GM23338 (cell line): ENCODE data around the gene VPREB3. TPM values are rescaled to one million over a fixed set of nuclear protein-coding genes. Genes with fewer than 3 reads are reported as not detected.

Experiments
- ATAC-seq: fragments of 200-7000 bp; cut with Tn5 transposase; 3 replicates; pipeline ENCODE4 v1.9.1; 2020
- DNase-seq: peaks from one replicate; pipeline ENCODE4 v3.0.0-alpha.2; 2015; ENCODE audit warnings: low spot score
- H2AFZ ChIP-seq: fragments of 200-600 bp; sonication (generic); 2 replicates; pipeline ENCODE4 v1.8.0; 2016; ENCODE audit warnings: antibody characterized with exemption, mild to moderate bottlenecking, moderate library complexity
- H3F3A ChIP-seq: fragments of 200-600 bp; sonication (generic); replicated peaks from 2 replicates; pipeline ENCODE4 v1.8.0; 2017; ENCODE audit warnings: antibody characterized with exemption, mixed run types, low read depth
- H3K27ac ChIP-seq: fragments of 200-600 bp; sonication (generic); 2 replicates; pipeline ENCODE4 v1.6.1; 2016; ENCODE audit warnings: low read depth
- H3K27me3 ChIP-seq: fragments of 200-600 bp; sonication (generic); 2 replicates; pipeline ENCODE4 v1.8.0; 2016; ENCODE audit warnings: mild to moderate bottlenecking, mixed run types, moderate library complexity; ENCODE audit not compliant: insufficient read depth
- H3K36me3 ChIP-seq: fragments of 200-600 bp; sonication (generic); 2 replicates; pipeline ENCODE4 v1.8.0; 2016; ENCODE audit warnings: mild to moderate bottlenecking; ENCODE audit not compliant: insufficient read depth
- H3K4me1 ChIP-seq: fragments of 200-600 bp; sonication (generic); 2 replicates; pipeline ENCODE4 v1.8.0; 2016; ENCODE audit warnings: mild to moderate bottlenecking, moderate library complexity; ENCODE audit not compliant: insufficient read depth
- H3K4me2 ChIP-seq: fragments of 200-600 bp; sonication (generic); 2 replicates; pipeline ENCODE4 v1.7.1; 2017; ENCODE audit warnings: mixed run types
- H3K4me3 ChIP-seq: fragments of 200-600 bp; sonication (generic); 2 replicates; pipeline ENCODE4 v1.6.1; 2016; ENCODE audit warnings: mixed run types
- H3K79me2 ChIP-seq: fragments of 200-600 bp; sonication (generic); replicated peaks from 2 replicates; pipeline ENCODE4 v1.8.0; 2017; ENCODE audit warnings: mild to moderate bottlenecking; ENCODE audit not compliant: insufficient read depth
- H3K9me2 ChIP-seq: fragments of 200-600 bp; sonication (generic); 2 replicates; pipeline ENCODE4 v1.8.0; 2017; ENCODE audit not compliant: insufficient read depth
- H4K20me1 ChIP-seq: fragments of 200-600 bp; sonication (generic); replicated peaks from 2 replicates; pipeline ENCODE4 v1.8.0; 2017; ENCODE audit warnings: mild to moderate bottlenecking; ENCODE audit not compliant: insufficient read depth
- H3K27ac Mint-ChIP-seq: 2 replicates; pipeline ENCODE4 v1.8.0; 2020; ENCODE audit warnings: inconsistent platforms, mild to moderate bottlenecking, moderate library complexity, mixed read lengths
- H3K27me3 Mint-ChIP-seq: 3 replicates; pipeline ENCODE4 v1.8.0; 2022; ENCODE audit warnings: low read depth, mild to moderate bottlenecking, moderate library complexity, mixed read lengths, inconsistent platforms; ENCODE audit not compliant: insufficient read depth, poor library complexity
- H3K36me3 Mint-ChIP-seq: 3 replicates; pipeline ENCODE4 v1.8.0; 2021; ENCODE audit warnings: low read depth, mild to moderate bottlenecking, inconsistent platforms, moderate library complexity, mixed read lengths
- H3K4me1 Mint-ChIP-seq: 3 replicates; pipeline ENCODE4 v1.8.0; 2020; ENCODE audit warnings: mild to moderate bottlenecking, inconsistent platforms, mixed read lengths
- H3K4me3 Mint-ChIP-seq: 3 replicates; pipeline ENCODE4 v1.8.0; 2021; ENCODE audit warnings: moderate library complexity, mild to moderate bottlenecking, inconsistent platforms, mixed read lengths
- H3K9me3 Mint-ChIP-seq: 3 replicates; pipeline ENCODE4 v1.8.0; 2020; ENCODE audit warnings: moderate library complexity, mild to moderate bottlenecking, inconsistent platforms, mixed read lengths
- CREB1 ChIP-seq: fragments of 250-450 bp; sonication (Bioruptor Pico); IDR thresholded peaks from 2 replicates; pipeline ENCODE4 v1.5.0; 2020; ENCODE audit warnings: low read depth, mild to moderate bottlenecking, moderate library complexity
- EZH2 ChIP-seq: fragments of 200-600 bp; sonication (generic); IDR thresholded peaks from one replicate; pipeline ENCODE4 v1.8.0; 2017; ENCODE audit warnings: antibody characterized with exemption, mild to moderate bottlenecking, low read depth; ENCODE audit not compliant: unreplicated experiment
- EZH2phosphoT487 ChIP-seq: fragments of 200-600 bp; sonication (generic); IDR thresholded peaks from one replicate; pipeline ENCODE4 v1.8.1; 2018; ENCODE audit warnings: antibody characterized with exemption; ENCODE audit not compliant: unreplicated experiment
- NANOG ChIP-seq: IDR thresholded peaks from 2 replicates; pipeline ENCODE4 v1.6.1; 2016; ENCODE audit warnings: antibody characterized with exemption, borderline replicate concordance
- POLR2AphosphoS5 ChIP-seq: IDR thresholded peaks from 2 replicates; pipeline ENCODE4 v1.6.1; 2016; ENCODE audit warnings: antibody characterized with exemption, low read depth
- STAT1 ChIP-seq: IDR thresholded peaks from one replicate; pipeline ENCODE4 v1.6.1; 2016; ENCODE audit warnings: antibody characterized with exemption; ENCODE audit not compliant: unreplicated experiment
- polyA plus RNA-seq: library from polyadenylated mRNA; unstranded; fragments of >200 nt; fragmentation: Nextera tagmentation; extraction: Ambion mirVana; gene quantifications from 2 replicates; pipeline ENCODE4 v1.2.1, GENCODE V29; 2016
- total RNA-seq: library from RNA; depleted of rRNA; stranded (reverse); fragments of >200 nt; shearing (Covaris generic); gene quantifications from 2 replicates; pipeline ENCODE4 v1.2.3, GENCODE V29; 2014
- TF ChIP-seq, protein P1 (sequence below): IDR thresholded peaks from 2 replicates; pipeline ENCODE4 v1.6.1; 2016; ENCODE audit warnings: antibody characterized with exemption
- TF ChIP-seq, protein P2 (sequence below): IDR thresholded peaks from one replicate; pipeline ENCODE4 v1.6.1; 2018; ENCODE audit warnings: antibody characterized with exemption; ENCODE audit not compliant: unreplicated experiment
- TF ChIP-seq, protein P3 (sequence below): fragments of 250-450 bp; sonication (Bioruptor Pico); IDR thresholded peaks from 2 replicates; pipeline ENCODE4 v1.5.0; 2020; ENCODE audit warnings: mild to moderate bottlenecking, moderate library complexity

Gene VPREB3
- total and polyA plus RNA-seq, 2 experiments from 2014 or later = 1.1 TPM; not detected in 1

DNA sequence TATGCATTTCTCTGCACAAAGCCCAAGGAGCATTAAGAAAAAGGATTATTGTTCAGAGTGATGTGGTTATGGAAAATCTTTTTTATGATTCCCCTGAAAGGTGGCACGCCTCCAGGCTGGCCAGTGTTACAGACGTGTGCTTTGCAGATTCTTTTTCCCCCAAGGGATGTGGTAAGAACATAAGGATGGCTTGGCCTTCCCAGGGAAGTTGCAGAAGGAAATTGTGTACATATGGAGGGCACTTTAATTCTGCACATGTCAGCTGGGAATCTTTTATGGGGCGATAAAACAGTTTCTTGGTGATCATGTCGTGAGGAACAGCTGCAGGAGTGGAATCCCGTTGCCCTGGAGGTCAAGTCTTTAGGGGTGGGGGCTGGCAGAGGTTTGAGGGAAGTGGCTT, 42.2 kb upstream of the VPREB3 start:
- Mint-ChIP-seq H3K36me3 (peaks cover 90% of the 10 kb centered on the region), H3K27me3 (no peaks in the 10 kb centered on the region), H3K4me3 (no peak overlapping the region), H3K9me3 (no peaks in the 10 kb centered on the region; the same call in 2 of the 3 replicates), H3K27ac (no peak overlapping the region), H3K4me1 (no peaks in the 10 kb centered on the region)
- Histone ChIP-seq H3K27ac (no peak overlapping the region), H3F3A (0 out of 2 replicates have a peak, but pooled peaks cover 9% of the 10 kb centered on the region), H3K4me1 (no peaks in the 10 kb centered on the region), H3K36me3 (peaks cover 36% of the 10 kb centered on the region), H2AFZ (no peak overlapping the region), H3K79me2 (peaks cover 23% of the 10 kb centered on the region), H3K4me3 (no peak overlapping the region), H3K9me2 (no peaks in the 10 kb centered on the region), H4K20me1 (peaks cover 9% of the 10 kb centered on the region; the same call in 1 of the 2 replicates), H3K27me3 (no peaks in the 10 kb centered on the region), H3K4me2 (no peak overlapping the region)
- no peak for TF ChIP-seq STAT1
- no peak for TF ChIP-seq CREB1
- no peak for DNase-seq
- no peak for ATAC-seq

DNA sequence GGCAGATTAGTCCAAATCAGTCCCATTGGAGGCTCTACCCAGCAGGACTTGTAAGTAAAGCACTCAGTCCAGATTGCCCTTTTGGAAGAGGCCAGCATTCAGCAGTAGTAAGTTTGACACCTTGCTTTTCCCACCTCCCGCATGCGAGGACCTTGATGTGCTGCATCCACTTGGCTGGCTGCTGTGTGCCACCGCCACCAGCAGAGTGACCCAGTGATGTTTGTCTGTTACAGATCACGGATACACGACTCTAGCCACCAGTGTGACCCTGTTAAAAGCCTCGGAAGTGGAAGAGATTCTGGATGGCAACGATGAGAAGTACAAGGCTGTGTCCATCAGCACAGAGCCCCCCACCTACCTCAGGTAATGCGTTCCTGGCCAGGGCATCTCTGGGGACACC, 39.1 kb upstream of the VPREB3 start:
- Histone ChIP-seq H2AFZ (no peak overlapping the region), H4K20me1 (peaks cover 25% of the 10 kb centered on the region), H3K27me3 (no peaks in the 10 kb centered on the region), H3K4me1 (peaks cover 14% of the 10 kb centered on the region), H3K4me3 (no peak overlapping the region), H3K9me2 (no peaks in the 10 kb centered on the region), H3K36me3 (peaks cover 26% of the 10 kb centered on the region), H3K79me2 (peaks cover 55% of the 10 kb centered on the region), H3K4me2 (no peak overlapping the region), H3K27ac (0 out of 2 replicates have a peak overlapping the region, but pooled peaks have one; percentile 14), H3F3A (0 out of 2 replicates have a peak, but pooled peaks cover 16% of the 10 kb centered on the region)
- no peaks in the 10 kb centered on the region for H3K27me3 Mint-ChIP-seq
- ATAC-seq (no peak), DNase-seq (no peak)
- H3K36me3 Mint-ChIP-seq = peaks cover 64% of the 10 kb centered on the region
- H3K27ac Mint-ChIP-seq = no peak overlapping the region
- no peaks in the 10 kb centered on the region for H3K9me3 Mint-ChIP-seq
- peaks cover 13% of the 10 kb centered on the region for H3K4me1 Mint-ChIP-seq
- H3K4me3 Mint-ChIP-seq = no peak overlapping the region
- no peak for TF ChIP-seq EZH2
- TF ChIP-seq, protein P1, sequence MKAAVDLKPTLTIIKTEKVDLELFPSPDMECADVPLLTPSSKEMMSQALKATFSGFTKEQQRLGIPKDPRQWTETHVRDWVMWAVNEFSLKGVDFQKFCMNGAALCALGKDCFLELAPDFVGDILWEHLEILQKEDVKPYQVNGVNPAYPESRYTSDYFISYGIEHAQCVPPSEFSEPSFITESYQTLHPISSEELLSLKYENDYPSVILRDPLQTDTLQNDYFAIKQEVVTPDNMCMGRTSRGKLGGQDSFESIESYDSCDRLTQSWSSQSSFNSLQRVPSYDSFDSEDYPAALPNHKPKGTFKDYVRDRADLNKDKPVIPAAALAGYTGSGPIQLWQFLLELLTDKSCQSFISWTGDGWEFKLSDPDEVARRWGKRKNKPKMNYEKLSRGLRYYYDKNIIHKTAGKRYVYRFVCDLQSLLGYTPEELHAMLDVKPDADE = no peak
- no peak for TF ChIP-seq EZH2phosphoT487
- TF ChIP-seq POLR2AphosphoS5 = no peak
- no peak for TF ChIP-seq STAT1
- TF ChIP-seq, protein P2, sequence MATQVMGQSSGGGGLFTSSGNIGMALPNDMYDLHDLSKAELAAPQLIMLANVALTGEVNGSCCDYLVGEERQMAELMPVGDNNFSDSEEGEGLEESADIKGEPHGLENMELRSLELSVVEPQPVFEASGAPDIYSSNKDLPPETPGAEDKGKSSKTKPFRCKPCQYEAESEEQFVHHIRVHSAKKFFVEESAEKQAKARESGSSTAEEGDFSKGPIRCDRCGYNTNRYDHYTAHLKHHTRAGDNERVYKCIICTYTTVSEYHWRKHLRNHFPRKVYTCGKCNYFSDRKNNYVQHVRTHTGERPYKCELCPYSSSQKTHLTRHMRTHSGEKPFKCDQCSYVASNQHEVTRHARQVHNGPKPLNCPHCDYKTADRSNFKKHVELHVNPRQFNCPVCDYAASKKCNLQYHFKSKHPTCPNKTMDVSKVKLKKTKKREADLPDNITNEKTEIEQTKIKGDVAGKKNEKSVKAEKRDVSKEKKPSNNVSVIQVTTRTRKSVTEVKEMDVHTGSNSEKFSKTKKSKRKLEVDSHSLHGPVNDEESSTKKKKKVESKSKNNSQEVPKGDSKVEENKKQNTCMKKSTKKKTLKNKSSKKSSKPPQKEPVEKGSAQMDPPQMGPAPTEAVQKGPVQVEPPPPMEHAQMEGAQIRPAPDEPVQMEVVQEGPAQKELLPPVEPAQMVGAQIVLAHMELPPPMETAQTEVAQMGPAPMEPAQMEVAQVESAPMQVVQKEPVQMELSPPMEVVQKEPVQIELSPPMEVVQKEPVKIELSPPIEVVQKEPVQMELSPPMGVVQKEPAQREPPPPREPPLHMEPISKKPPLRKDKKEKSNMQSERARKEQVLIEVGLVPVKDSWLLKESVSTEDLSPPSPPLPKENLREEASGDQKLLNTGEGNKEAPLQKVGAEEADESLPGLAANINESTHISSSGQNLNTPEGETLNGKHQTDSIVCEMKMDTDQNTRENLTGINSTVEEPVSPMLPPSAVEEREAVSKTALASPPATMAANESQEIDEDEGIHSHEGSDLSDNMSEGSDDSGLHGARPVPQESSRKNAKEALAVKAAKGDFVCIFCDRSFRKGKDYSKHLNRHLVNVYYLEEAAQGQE = no peak
- TF ChIP-seq, protein P3, sequence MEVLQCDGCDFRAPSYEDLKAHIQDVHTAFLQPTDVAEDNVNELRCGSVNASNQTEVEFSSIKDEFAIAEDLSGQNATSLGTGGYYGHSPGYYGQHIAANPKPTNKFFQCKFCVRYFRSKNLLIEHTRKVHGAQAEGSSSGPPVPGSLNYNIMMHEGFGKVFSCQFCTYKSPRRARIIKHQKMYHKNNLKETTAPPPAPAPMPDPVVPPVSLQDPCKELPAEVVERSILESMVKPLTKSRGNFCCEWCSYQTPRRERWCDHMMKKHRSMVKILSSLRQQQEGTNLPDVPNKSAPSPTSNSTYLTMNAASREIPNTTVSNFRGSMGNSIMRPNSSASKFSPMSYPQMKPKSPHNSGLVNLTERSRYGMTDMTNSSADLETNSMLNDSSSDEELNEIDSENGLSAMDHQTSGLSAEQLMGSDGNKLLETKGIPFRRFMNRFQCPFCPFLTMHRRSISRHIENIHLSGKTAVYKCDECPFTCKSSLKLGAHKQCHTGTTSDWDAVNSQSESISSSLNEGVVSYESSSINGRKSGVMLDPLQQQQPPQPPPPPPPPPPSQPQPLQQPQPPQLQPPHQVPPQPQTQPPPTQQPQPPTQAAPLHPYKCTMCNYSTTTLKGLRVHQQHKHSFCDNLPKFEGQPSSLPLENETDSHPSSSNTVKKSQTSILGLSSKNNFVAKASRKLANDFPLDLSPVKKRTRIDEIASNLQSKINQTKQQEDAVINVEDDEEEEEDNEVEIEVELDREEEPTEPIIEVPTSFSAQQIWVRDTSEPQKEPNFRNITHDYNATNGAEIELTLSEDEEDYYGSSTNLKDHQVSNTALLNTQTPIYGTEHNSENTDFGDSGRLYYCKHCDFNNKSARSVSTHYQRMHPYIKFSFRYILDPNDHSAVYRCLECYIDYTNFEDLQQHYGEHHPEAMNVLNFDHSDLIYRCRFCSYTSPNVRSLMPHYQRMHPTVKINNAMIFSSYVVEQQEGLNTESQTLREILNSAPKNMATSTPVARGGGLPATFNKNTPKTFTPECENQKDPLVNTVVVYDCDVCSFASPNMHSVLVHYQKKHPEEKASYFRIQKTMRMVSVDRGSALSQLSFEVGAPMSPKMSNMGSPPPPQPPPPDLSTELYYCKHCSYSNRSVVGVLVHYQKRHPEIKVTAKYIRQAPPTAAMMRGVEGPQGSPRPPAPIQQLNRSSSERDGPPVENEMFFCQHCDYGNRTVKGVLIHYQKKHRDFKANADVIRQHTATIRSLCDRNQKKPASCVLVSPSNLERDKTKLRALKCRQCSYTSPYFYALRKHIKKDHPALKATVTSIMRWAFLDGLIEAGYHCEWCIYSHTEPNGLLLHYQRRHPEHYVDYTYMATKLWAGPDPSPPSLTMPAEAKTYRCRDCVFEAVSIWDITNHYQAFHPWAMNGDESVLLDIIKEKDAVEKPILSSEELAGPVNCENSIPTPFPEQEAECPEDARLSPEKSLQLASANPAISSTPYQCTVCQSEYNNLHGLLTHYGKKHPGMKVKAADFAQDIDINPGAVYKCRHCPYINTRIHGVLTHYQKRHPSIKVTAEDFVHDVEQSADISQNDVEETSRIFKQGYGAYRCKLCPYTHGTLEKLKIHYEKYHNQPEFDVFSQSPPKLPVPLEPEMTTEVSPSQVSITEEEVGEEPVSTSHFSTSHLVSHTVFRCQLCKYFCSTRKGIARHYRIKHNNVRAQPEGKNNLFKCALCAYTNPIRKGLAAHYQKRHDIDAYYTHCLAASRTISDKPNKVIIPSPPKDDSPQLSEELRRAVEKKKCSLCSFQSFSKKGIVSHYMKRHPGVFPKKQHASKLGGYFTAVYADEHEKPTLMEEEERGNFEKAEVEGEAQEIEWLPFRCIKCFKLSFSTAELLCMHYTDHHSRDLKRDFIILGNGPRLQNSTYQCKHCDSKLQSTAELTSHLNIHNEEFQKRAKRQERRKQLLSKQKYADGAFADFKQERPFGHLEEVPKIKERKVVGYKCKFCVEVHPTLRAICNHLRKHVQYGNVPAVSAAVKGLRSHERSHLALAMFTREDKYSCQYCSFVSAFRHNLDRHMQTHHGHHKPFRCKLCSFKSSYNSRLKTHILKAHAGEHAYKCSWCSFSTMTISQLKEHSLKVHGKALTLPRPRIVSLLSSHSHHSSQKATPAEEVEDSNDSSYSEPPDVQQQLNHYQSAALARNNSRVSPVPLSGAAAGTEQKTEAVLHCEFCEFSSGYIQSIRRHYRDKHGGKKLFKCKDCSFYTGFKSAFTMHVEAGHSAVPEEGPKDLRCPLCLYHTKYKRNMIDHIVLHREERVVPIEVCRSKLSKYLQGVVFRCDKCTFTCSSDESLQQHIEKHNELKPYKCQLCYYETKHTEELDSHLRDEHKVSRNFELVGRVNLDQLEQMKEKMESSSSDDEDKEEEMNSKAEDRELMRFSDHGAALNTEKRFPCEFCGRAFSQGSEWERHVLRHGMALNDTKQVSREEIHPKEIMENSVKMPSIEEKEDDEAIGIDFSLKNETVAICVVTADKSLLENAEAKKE = no peak
- TF ChIP-seq NANOG = no peak
